GM23338 (cell line): ENCODE data around the gene PSMD13. TPM values are rescaled to one million over a fixed set of nuclear protein-coding genes. Genes with fewer than 3 reads are reported as not detected.

Experiments
- ATAC-seq: fragments of 200-7000 bp; cut with Tn5 transposase; 3 replicates; pipeline ENCODE4 v1.9.1; 2020
- DNase-seq: peaks from one replicate; pipeline ENCODE4 v3.0.0-alpha.2; 2015; ENCODE audit warnings: low spot score
- H2AFZ ChIP-seq: fragments of 200-600 bp; sonication (generic); 2 replicates; pipeline ENCODE4 v1.8.0; 2016; ENCODE audit warnings: antibody characterized with exemption, mild to moderate bottlenecking, moderate library complexity
- H3F3A ChIP-seq: fragments of 200-600 bp; sonication (generic); replicated peaks from 2 replicates; pipeline ENCODE4 v1.8.0; 2017; ENCODE audit warnings: antibody characterized with exemption, mixed run types, low read depth
- H3K27ac ChIP-seq: fragments of 200-600 bp; sonication (generic); 2 replicates; pipeline ENCODE4 v1.6.1; 2016; ENCODE audit warnings: low read depth
- H3K27me3 ChIP-seq: fragments of 200-600 bp; sonication (generic); 2 replicates; pipeline ENCODE4 v1.8.0; 2016; ENCODE audit warnings: mild to moderate bottlenecking, mixed run types, moderate library complexity; ENCODE audit not compliant: insufficient read depth
- H3K36me3 ChIP-seq: fragments of 200-600 bp; sonication (generic); 2 replicates; pipeline ENCODE4 v1.8.0; 2016; ENCODE audit warnings: mild to moderate bottlenecking; ENCODE audit not compliant: insufficient read depth
- H3K4me1 ChIP-seq: fragments of 200-600 bp; sonication (generic); 2 replicates; pipeline ENCODE4 v1.8.0; 2016; ENCODE audit warnings: mild to moderate bottlenecking, moderate library complexity; ENCODE audit not compliant: insufficient read depth
- H3K4me2 ChIP-seq: fragments of 200-600 bp; sonication (generic); 2 replicates; pipeline ENCODE4 v1.7.1; 2017; ENCODE audit warnings: mixed run types
- H3K4me3 ChIP-seq: fragments of 200-600 bp; sonication (generic); 2 replicates; pipeline ENCODE4 v1.6.1; 2016; ENCODE audit warnings: mixed run types
- H3K79me2 ChIP-seq: fragments of 200-600 bp; sonication (generic); replicated peaks from 2 replicates; pipeline ENCODE4 v1.8.0; 2017; ENCODE audit warnings: mild to moderate bottlenecking; ENCODE audit not compliant: insufficient read depth
- H3K9me2 ChIP-seq: fragments of 200-600 bp; sonication (generic); 2 replicates; pipeline ENCODE4 v1.8.0; 2017; ENCODE audit not compliant: insufficient read depth
- H4K20me1 ChIP-seq: fragments of 200-600 bp; sonication (generic); replicated peaks from 2 replicates; pipeline ENCODE4 v1.8.0; 2017; ENCODE audit warnings: mild to moderate bottlenecking; ENCODE audit not compliant: insufficient read depth
- H3K27ac Mint-ChIP-seq: 2 replicates; pipeline ENCODE4 v1.8.0; 2020; ENCODE audit warnings: inconsistent platforms, mild to moderate bottlenecking, moderate library complexity, mixed read lengths
- H3K27me3 Mint-ChIP-seq: 3 replicates; pipeline ENCODE4 v1.8.0; 2022; ENCODE audit warnings: low read depth, mild to moderate bottlenecking, moderate library complexity, mixed read lengths, inconsistent platforms; ENCODE audit not compliant: insufficient read depth, poor library complexity
- H3K36me3 Mint-ChIP-seq: 3 replicates; pipeline ENCODE4 v1.8.0; 2021; ENCODE audit warnings: low read depth, mild to moderate bottlenecking, inconsistent platforms, moderate library complexity, mixed read lengths
- H3K4me1 Mint-ChIP-seq: 3 replicates; pipeline ENCODE4 v1.8.0; 2020; ENCODE audit warnings: mild to moderate bottlenecking, inconsistent platforms, mixed read lengths
- H3K4me3 Mint-ChIP-seq: 3 replicates; pipeline ENCODE4 v1.8.0; 2021; ENCODE audit warnings: moderate library complexity, mild to moderate bottlenecking, inconsistent platforms, mixed read lengths
- H3K9me3 Mint-ChIP-seq: 3 replicates; pipeline ENCODE4 v1.8.0; 2020; ENCODE audit warnings: moderate library complexity, mild to moderate bottlenecking, inconsistent platforms, mixed read lengths
- CREB1 ChIP-seq: fragments of 250-450 bp; sonication (Bioruptor Pico); IDR thresholded peaks from 2 replicates; pipeline ENCODE4 v1.5.0; 2020; ENCODE audit warnings: low read depth, mild to moderate bottlenecking, moderate library complexity
- CTCF ChIP-seq, 2 experiments: fragments of 200-600 bp in 1 of 2; sonication (generic) in 1 of 2; conservative IDR thresholded peaks; 2 replicates each; pipeline versions ENCODE4 v1.5.1 to v1.6.1; 2016 to 2017; ENCODE audit warnings: antibody characterized with exemption in 2 of 2, low read depth in 2 of 2, mild to moderate bottlenecking in 2 of 2, moderate library complexity in 1 of 2
- EZH2 ChIP-seq: fragments of 200-600 bp; sonication (generic); IDR thresholded peaks from one replicate; pipeline ENCODE4 v1.8.0; 2017; ENCODE audit warnings: antibody characterized with exemption, mild to moderate bottlenecking, low read depth; ENCODE audit not compliant: unreplicated experiment
- EZH2phosphoT487 ChIP-seq: fragments of 200-600 bp; sonication (generic); IDR thresholded peaks from one replicate; pipeline ENCODE4 v1.8.1; 2018; ENCODE audit warnings: antibody characterized with exemption; ENCODE audit not compliant: unreplicated experiment
- JUNB ChIP-seq: IDR thresholded peaks from one replicate; pipeline ENCODE4 v1.6.1; 2016; ENCODE audit warnings: antibody characterized with exemption; ENCODE audit not compliant: unreplicated experiment
- NANOG ChIP-seq: IDR thresholded peaks from 2 replicates; pipeline ENCODE4 v1.6.1; 2016; ENCODE audit warnings: antibody characterized with exemption, borderline replicate concordance
- REST ChIP-seq: IDR thresholded peaks from one replicate; pipeline ENCODE4 v1.6.1; 2018; ENCODE audit warnings: antibody characterized with exemption; ENCODE audit not compliant: unreplicated experiment
- STAT1 ChIP-seq: IDR thresholded peaks from one replicate; pipeline ENCODE4 v1.6.1; 2016; ENCODE audit warnings: antibody characterized with exemption; ENCODE audit not compliant: unreplicated experiment
- polyA plus RNA-seq: library from polyadenylated mRNA; unstranded; fragments of >200 nt; fragmentation: Nextera tagmentation; extraction: Ambion mirVana; gene quantifications from 2 replicates; pipeline ENCODE4 v1.2.1, GENCODE V29; 2016
- total RNA-seq: library from RNA; depleted of rRNA; stranded (reverse); fragments of >200 nt; shearing (Covaris generic); gene quantifications from 2 replicates; pipeline ENCODE4 v1.2.3, GENCODE V29; 2014

PSMD13 gene
- total and polyA plus RNA-seq, 2 experiments from 2014 or later = 111 to 114 TPM

DNA sequence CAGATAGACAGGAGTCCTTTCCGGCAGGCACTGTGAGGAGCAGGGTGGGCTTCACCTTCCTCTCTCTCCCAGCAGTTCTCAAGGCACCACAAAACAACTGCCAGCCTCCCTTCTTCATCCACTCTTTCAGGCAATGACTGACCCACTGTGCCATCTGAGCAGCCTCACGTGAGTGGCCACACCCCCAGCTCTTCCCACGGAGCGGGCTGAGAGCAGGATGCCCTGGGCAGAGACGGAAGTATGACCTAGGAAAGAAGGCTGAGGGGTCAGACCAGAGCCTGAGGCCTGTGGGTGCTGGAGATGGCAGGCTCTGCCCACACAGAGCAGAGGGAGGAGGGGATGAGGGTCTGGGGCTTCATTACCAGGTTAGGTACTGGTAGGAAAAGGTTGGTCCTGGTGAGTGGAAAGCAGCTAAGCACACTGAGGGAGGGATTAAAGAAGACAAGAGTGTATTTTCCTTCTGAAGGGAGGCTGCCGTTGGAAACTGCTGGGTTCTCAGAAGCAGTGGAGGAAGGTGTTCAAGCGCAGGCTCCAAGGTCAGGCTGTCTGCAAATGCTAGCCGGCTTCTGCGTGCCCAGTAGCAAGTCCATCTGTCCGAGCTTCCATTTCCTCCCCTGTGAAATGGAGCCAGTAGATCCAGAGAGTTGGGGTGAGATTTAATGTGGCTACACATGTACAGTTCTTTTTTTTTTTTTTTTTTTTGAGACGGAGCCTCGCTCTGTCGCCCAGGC, 46.0 kb downstream of the PSMD13 start:
- no peak for ATAC-seq

More for the DNA sequence above, 46.0 kb downstream of the PSMD13 start:
- Mint-ChIP-seq H3K36me3 (no peaks in the 10 kb centered on the region; the same call in 2 of the 3 replicates), H3K27ac (no peak overlapping the region), H3K27me3 (peaks cover 65% of the 10 kb centered on the region), H3K4me3 (no peak overlapping the region), H3K9me3 (peaks cover 2% of the 10 kb centered on the region; the same call in 1 of the 3 replicates), H3K4me1 (peaks cover 27% of the 10 kb centered on the region)
- H3K4me2 ChIP-seq = no peak overlapping the region
- H3K27ac ChIP-seq = no peak overlapping the region
- H2AFZ ChIP-seq = no peak overlapping the region
- H3K27me3 ChIP-seq = peaks cover 70% of the 10 kb centered on the region
- H3K36me3 ChIP-seq = no peaks in the 10 kb centered on the region
- TF ChIP-seq CREB1 (CRISPR knock-in tag) = no peak
- TF ChIP-seq EZH2 = no peak
- TF ChIP-seq STAT1 = no peak
- TF ChIP-seq EZH2phosphoT487 = no peak
- TF ChIP-seq CTCF (conservative IDR thresholded peaks at IDR 0.05; ENCODE audit: low read depth in 2 of 2) = no peak
- no peak for TF ChIP-seq NANOG
- no peak for TF ChIP-seq REST
- no peak for TF ChIP-seq JUNB
- no peak overlapping the region for H3K4me3 ChIP-seq
- no peak for DNase-seq
- H3K9me2 ChIP-seq = no peaks in the 10 kb centered on the region
- no peaks in the 10 kb centered on the region for H3K79me2 ChIP-seq
- no peaks in the 10 kb centered on the region for H4K20me1 ChIP-seq
- peaks cover 4% of the 10 kb centered on the region; the same call in 1 of the 2 replicates for H3F3A ChIP-seq
- no peaks in the 10 kb centered on the region for H3K4me1 ChIP-seq
